Measurements from ENCODE around the gene S1PR4. TPM values are rescaled to one million over a fixed set of nuclear protein-coding genes. Genes with fewer than 3 reads are reported as not detected.

The S1PR4 gene
- total and polyA plus RNA-seq, 2 of the 13 experiments (the other 11 are each of a cell fraction or from before 2014, with no cell fraction given), result 0.07 to 0.09 TPM

GRCh38 chr19:3201072-3201700, 22.6 kb downstream of the S1PR4 start:
- Histone ChIP-seq H3K27me3 (ENCODE audit: control insufficient read depth in 1 of 2, insufficient read depth in 2 of 2, low read length in 2 of 2) (no peaks in the 10 kb centered on the region), H3K9me3 (ENCODE audit: low read length) (no peaks in the 10 kb centered on the region), H3K4me2 (ENCODE audit: low read depth, low read length) (no peak overlapping the region), H3K9ac (ENCODE audit: insufficient read depth, low read depth, low read length) (no peak overlapping the region), H3K27ac (ENCODE audit: extremely low read length, insufficient read depth, low read length) (no peak overlapping the region), H3K4me3 (replicated peaks in 1 of 3; ENCODE audit: insufficient read depth in 1 of 3, low read depth in 2 of 3, low read length in 3 of 3) (no peak overlapping the region), H3K79me2 (ENCODE audit: insufficient read depth, low read length) (no peaks in the 10 kb centered on the region), H3K4me1 (ENCODE audit: insufficient read depth, low read length) (no peaks in the 10 kb centered on the region), H2AFZ (ENCODE audit: low read length) (no peak overlapping the region), H3K36me3 (replicated peaks in 1 of 2; ENCODE audit: control insufficient read depth in 1 of 2, insufficient read depth in 2 of 2, low read length in 2 of 2) (peaks cover 3 to 25% of the 10 kb centered on the region in 2 experiments; a peak in 4 of 5 replicates), H4K20me1 (ENCODE audit: insufficient read depth, low read length) (no peaks in the 10 kb centered on the region)
- ATAC-seq, result no peak
- no TSS peak for BruUV-seq (replicated peaks)
- ChIA-PET CTCF (ENCODE audit: low intra/inter-chr PET ratio, low total read pairs) (no interaction called here), POLR2A (no interaction called here)
- WGBS (ENCODE audit: low lambda C conversion rate), result 98% methylated on average over 38 of the region's 39 CpGs
- intact Hi-C loops (cut with micrococcal nuclease; ENCODE audit: unreplicated experiment) (no loop called here), in situ Hi-C loops (cut with HindIII; ENCODE audit: extremely low pct_ligation_motif_present, low pct_unique_long_range_greater_than_20kb) (no loop called here)
- TF ChIP-seq AGO2 (optimal IDR thresholded peaks at IDR 0.05; ENCODE audit: low read depth, low read length), result peak; percentile 70
- no peak for TF ChIP-seq HNF4A (CRISPR knock-in tag; IDR thresholded peaks at IDR 0.05)
- no peak for FAIRE-seq
- no peak for DNase-seq (ENCODE audit: low spot score)

DNA sequence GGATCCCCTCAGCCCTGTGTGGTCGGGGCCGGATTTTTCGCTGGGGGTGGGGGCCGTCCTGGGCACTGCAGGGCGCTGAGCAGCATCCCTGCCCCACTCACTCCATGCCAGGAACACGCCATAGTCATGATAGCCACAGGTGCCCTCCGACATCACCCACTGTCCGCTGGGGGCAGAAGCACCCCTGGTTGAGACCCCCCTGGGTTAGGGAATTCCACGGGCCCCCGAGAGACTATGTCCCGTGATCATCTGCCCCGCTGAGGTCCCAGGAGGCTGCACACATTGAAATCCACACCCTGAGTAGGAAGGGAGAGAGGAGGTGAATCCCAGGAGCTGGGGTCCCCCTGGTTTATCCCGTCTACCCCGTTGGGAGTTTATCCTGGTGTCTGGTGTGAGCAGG, 23.3 kb downstream of the S1PR4 start:
- POLR2A ChIA-PET, result no interaction called here
- Histone ChIP-seq H3K9me3 (ENCODE audit: low read length) (no peaks in the 10 kb centered on the region), H3K27ac (ENCODE audit: extremely low read length, insufficient read depth, low read length) (no peak overlapping the region), H3K79me2 (ENCODE audit: insufficient read depth, low read length) (no peaks in the 10 kb centered on the region), H3K9ac (ENCODE audit: insufficient read depth, low read depth, low read length) (no peak overlapping the region), H3K36me3 (replicated peaks in 1 of 2; ENCODE audit: control insufficient read depth in 1 of 2, insufficient read depth in 2 of 2, low read length in 2 of 2) (peaks cover 3 to 26% of the 10 kb centered on the region in 2 experiments; a peak in 4 of 5 replicates), H2AFZ (ENCODE audit: low read length) (no peak overlapping the region), H4K20me1 (ENCODE audit: insufficient read depth, low read length) (no peaks in the 10 kb centered on the region), H3K4me3 (replicated peaks in 1 of 3; ENCODE audit: insufficient read depth in 1 of 3, low read depth in 2 of 3, low read length in 3 of 3) (no peak overlapping the region), H3K27me3 (ENCODE audit: control insufficient read depth in 1 of 2, insufficient read depth in 2 of 2, low read length in 2 of 2) (no peaks in the 10 kb centered on the region), H3K4me2 (ENCODE audit: low read depth, low read length) (no peak overlapping the region), H3K4me1 (ENCODE audit: insufficient read depth, low read length) (no peaks in the 10 kb centered on the region)
- DNase-seq (ENCODE audit: low spot score) (no peak), FAIRE-seq (no peak), ATAC-seq (no peak)
- intact Hi-C loops (cut with micrococcal nuclease; ENCODE audit: unreplicated experiment), result no loop called here
- 97% methylated on average over 6 of the region's 14 CpGs for WGBS (ENCODE audit: low lambda C conversion rate)
- no TSS peak for BruUV-seq (replicated peaks)
- in situ Hi-C loops (cut with HindIII; ENCODE audit: extremely low pct_ligation_motif_present, low pct_unique_long_range_greater_than_20kb), result no loop called here
- CTCF ChIA-PET (ENCODE audit: low intra/inter-chr PET ratio, low total read pairs), result no interaction called here
- TF ChIP-seq ZFY (CRISPR knock-in tag; IDR thresholded peaks at IDR 0.05) (no peak), ZNF205 (CRISPR knock-in tag; IDR thresholded peaks at IDR 0.05) (no peak), SP4 (CRISPR knock-in tag; IDR thresholded peaks at IDR 0.05) (no peak), ZNF296 (CRISPR knock-in tag; conservative IDR thresholded peaks at IDR 0.05) (no peak), TARDBP (CRISPR knock-in tag; IDR thresholded peaks at IDR 0.05) (no peak), ZNF547 (CRISPR knock-in tag; IDR thresholded peaks at IDR 0.05) (no peak), ZNF180 (CRISPR knock-in tag; IDR thresholded peaks at IDR 0.05; ENCODE audit: borderline replicate concordance, low read depth) (no peak), HES4 (CRISPR knock-in tag; IDR thresholded peaks at IDR 0.05; ENCODE audit: borderline replicate concordance) (no peak), LCORL (IDR thresholded peaks at IDR 0.05) (no peak), LCORL (CRISPR knock-in tag; IDR thresholded peaks at IDR 0.05) (no peak), MTF2 (CRISPR knock-in tag; IDR thresholded peaks at IDR 0.05; ENCODE audit: borderline replicate concordance) (no peak), RFXAP (CRISPR knock-in tag; IDR thresholded peaks at IDR 0.05; ENCODE audit: borderline replicate concordance) (no peak), ZNF891 (CRISPR knock-in tag; IDR thresholded peaks at IDR 0.05) (no peak), ZBTB38 (CRISPR knock-in tag; IDR thresholded peaks at IDR 0.05) (no peak), ZNF260 (CRISPR knock-in tag; IDR thresholded peaks at IDR 0.05; ENCODE audit: borderline replicate concordance, low read depth) (no peak)
- TF ChIP-seq, protein P1, sequence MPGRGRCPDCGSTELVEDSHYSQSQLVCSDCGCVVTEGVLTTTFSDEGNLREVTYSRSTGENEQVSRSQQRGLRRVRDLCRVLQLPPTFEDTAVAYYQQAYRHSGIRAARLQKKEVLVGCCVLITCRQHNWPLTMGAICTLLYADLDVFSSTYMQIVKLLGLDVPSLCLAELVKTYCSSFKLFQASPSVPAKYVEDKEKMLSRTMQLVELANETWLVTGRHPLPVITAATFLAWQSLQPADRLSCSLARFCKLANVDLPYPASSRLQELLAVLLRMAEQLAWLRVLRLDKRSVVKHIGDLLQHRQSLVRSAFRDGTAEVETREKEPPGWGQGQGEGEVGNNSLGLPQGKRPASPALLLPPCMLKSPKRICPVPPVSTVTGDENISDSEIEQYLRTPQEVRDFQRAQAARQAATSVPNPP (CRISPR knock-in tag; IDR thresholded peaks at IDR 0.05), result no peak
- TF ChIP-seq, protein P2, sequence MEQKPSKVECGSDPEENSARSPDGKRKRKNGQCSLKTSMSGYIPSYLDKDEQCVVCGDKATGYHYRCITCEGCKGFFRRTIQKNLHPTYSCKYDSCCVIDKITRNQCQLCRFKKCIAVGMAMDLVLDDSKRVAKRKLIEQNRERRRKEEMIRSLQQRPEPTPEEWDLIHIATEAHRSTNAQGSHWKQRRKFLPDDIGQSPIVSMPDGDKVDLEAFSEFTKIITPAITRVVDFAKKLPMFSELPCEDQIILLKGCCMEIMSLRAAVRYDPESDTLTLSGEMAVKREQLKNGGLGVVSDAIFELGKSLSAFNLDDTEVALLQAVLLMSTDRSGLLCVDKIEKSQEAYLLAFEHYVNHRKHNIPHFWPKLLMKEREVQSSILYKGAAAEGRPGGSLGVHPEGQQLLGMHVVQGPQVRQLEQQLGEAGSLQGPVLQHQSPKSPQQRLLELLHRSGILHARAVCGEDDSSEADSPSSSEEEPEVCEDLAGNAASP (CRISPR knock-in tag; IDR thresholded peaks at IDR 0.05; ENCODE audit: borderline replicate concordance), result no peak

Data from HepG2 (cell line).